ENCODE measurements around the gene RUNX2. TPM values are rescaled to one million over a fixed set of nuclear protein-coding genes. Genes with fewer than 3 reads are reported as not detected.

Gene RUNX2
- total and polyA plus RNA-seq, 9 of the 15 experiments (the other 6 are each of a cell fraction or from before 2014, with no cell fraction given): 0.29 to 1.00 (median 0.43) TPM

- TF ChIP-seq ZBTB33 (CRISPR knock-in tag; IDR thresholded peaks at IDR 0.05) (no peak), FIP1L1 (IDR thresholded peaks at IDR 0.05; ENCODE audit: low read depth, low read length, poor library complexity, severe bottlenecking) (no peak), STAT6 (CRISPR knock-in tag; IDR thresholded peaks at IDR 0.05) (no peak)
Measured at GRCh38 chr6:45461486-45461885, 133.4 kb downstream of the RUNX2 start (continued).

Measured in K562 (cell line).